ENCODE data around the gene HCST.
"Not testable (repeated sequence)": the region's sequence is repeated elsewhere in the genome, so short reads cannot be mapped to it uniquely, and the experiment has no call there.

The HCST gene

GRCh38 chr19:35882114-35882832, 20.1 kb upstream of the HCST start:
- peak; percentile 83 for DNase-seq

GRCh38 chr19:35883882-35884281, 18.4 kb upstream of the HCST start:
- peak; percentile 46 for DNase-seq

DNA sequence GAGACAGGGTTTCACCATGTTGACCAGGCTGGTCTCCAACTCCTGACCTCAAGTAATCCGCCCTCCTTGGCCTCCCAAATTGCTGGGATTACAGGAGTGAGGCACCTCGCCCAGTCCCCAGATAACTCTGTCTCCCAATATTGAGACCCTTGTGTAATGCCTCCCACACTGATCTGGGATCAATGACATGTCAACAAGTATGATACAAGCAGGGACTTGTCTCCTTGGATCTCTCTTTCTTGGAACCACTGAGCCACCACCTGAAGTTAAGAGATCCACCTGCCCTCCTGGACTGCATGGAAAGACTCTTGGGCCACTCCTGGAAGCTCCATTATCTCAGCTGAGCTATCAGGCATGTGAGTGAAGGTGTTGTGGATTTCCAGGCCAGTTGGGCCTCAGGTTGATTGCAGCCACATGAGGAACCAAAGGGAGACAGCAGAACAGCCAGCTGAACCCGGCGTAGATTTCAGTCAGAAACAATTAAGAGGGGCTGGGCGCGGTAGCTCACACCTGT, 17.0 kb upstream of the HCST start:
- DNase-seq: peak; percentile 34

- DNase-seq: no peak
Observed at GRCh38 chr19:35885904-35886303, 16.4 kb upstream of the HCST start.

GRCh38 chr19:35887197-35887596, 15.1 kb upstream of the HCST start:
- DNase-seq: no peak

- no peak for DNase-seq
Observed at GRCh38 chr19:35888398-35888797, 13.9 kb upstream of the HCST start.

DNA sequence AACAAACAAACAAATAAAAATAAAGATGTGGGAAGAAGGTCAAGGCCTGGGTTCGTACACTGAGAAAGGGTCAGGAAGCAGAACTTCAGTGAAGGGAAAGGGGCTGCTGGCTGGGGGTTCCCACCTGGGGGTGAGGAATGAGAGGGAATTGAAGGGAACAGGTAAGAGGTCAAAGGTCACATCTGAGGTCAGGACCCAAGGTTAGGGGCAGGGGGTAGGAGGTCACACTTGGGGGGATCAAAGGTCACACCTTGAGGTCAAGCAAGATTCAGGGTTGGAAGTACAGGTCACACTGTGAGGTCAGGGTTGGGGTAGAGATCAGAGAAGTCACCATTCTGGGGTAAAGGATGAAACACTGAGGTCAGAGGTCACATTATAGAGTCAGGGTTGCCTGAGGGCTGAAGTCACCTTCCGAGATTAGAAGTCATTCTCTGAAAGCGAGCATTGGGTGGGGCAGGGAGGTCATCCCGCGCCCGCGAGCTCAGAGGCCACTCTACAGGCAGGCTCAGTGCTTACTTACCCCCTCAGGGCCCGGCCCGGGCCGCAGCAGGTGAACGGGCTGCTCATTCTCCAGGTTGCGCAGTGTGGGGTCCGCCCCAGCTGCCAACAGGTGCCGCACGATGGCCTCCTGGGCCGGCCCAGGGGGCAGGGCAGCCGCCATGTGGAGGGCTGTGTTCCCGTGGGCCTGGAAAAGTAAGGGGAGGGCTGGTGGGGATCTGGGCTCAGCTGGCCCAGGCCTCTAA, 12.8 kb upstream of the HCST start:
- no peak for DNase-seq

GRCh38 chr19:35890113-35890650, 12.1 kb upstream of the HCST start:
- no peak for DNase-seq

GRCh38 chr19:35891819-35892218, 10.5 kb upstream of the HCST start:
- not testable (repeated sequence) for DNase-seq

DNA sequence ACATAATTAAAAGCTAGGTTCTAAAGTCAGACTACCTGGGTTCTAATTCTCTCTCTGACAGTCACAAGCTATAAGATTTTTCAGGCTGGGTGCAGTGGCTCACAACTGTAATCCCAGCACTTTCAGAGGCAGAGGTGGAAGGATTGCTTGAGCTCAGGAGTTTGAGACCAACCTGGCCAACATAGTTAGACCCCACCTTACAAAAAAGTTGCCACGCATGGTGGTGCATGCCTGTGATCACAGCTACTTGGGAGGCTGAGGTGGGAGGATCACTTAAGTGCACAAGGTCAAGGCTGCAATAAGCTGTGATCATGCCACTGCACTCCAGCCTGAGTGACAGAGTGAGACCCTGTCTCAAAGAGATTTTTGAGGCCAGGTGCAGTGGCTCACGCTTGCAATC, 8.0 kb upstream of the HCST start:
- DNase-seq: no peak

GRCh38 chr19:35895911-35896642, 6.3 kb upstream of the HCST start:
- DNase-seq: no peak

DNA sequence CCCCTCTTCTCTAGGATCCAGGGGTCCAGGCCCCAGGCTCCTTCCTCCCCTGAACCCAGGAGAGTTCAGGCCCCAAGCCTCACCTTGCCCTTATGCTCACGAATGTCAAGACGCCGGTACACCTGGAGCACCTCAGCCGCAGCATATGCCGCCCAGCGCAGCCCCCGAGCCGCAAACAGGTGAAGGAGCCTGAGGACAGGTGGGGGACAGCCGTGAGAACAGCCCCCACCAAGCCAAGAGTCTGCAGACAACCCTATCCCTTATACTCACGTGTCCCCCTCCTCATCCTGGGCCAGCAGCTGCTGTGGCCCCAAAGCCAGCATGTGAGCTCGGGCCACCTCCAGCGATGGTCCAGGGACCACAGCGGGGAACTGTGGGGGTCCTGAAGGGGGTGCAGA, 5.7 kb upstream of the HCST start:
- DNase-seq: no peak

- DNase-seq: no peak
Observed at GRCh38 chr19:35897706-35898451, 4.5 kb upstream of the HCST start.

- no peak for DNase-seq
Observed at GRCh38 chr19:35898499-35898809, 3.9 kb upstream of the HCST start.

DNA sequence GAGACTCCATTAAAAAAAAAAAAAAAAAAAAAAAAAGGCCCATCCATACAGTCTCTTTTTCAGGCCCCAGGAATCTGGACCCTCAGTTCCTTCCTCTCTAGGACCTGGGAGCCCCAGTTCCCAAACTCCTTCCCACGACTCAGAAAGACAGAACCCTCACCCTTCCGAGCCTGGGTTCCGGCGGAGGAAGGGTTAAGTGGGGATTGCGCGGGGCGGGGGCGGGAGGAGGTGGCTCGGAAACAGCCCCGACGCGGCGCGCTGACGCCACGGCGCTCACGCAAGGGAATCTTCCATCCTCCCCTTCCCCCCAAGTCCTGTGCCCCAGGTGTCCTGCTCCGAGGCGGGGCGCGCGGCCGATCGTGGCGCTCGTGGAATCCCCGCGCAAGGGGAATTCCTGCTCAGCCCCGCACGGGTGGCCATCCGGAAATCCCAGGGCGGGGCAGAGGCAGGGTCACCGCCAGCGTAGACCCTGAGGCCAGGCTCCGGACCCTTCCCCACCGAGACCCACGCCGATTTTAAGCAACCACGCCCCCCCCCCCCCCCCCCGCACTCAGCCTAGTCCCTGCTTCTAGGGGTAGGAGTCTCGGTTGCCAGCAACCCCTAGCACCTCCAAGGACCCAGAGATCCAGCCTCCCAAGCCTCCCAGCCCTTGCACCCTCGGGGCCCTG, 2.6 kb upstream of the HCST start:
- DNase-seq: peak; percentile 90

- DNase-seq: no peak
Observed at GRCh38 chr19:35901055-35901644, 1.2 kb upstream of the HCST start.

- no peak for DNase-seq
Observed at GRCh38 chr19:35902870-35903475, 644 bp downstream of the HCST start.

DNA sequence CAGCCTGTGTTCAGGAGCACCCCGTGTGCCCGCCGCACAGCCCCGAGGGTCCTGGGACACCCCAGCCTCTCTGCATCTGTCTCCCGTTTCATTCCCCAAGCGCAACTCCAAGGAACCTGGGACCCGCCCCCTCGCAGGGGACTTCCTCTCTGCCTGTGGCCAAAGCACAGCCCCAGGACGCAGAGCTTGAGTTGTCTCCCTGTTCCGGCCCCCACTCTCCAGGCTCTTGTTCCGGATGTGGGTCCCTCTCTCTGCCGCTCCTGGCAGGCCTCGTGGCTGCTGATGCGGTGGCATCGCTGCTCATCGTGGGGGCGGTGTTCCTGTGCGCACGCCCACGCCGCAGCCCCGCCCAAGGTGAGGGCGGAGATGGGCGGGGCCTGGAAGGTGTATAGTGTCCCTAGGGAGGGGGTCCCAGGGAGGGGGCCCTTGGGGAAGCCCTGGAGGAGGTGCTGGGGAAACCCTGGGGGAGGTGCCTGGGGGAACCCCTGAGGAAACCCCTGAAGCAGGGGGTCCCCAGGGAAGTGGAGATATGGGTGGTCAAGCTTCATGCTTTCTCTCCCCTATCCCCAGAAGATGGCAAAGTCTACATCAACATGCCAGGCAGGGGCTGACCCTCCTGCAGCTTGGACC, 1.3 kb downstream of the HCST start:
- peak; percentile 93 for DNase-seq

- no peak for DNase-seq
Observed at GRCh38 chr19:35904311-35905068, 2.2 kb downstream of the HCST start.

DNA sequence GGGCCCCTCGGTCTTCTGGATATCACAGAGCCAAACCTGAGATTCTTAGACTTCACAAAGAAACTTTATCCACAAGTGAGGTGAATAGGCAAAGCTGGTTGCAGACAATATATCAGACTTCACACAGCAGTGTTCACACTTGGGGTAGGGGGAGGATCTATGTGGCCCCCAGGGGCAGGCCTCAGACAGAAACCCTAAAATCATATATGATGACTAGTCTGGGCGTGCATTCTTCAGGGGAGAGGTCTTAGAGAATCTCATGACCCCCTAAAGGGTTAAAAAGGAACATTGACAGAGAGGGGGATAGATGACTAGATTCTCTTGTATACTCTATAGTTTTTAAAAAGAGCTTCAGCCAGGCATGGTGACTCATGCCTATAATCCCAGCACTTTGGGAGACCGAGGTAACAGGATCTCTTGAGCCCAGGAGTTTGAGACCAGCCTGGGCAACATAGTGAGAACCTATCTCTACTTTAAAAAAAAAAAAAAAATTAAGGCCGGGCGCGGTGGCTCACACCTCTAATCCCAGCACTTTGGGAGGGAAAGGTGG, 2.9 kb downstream of the HCST start:
- no peak for DNase-seq
